K562 (cell line): ENCODE results near the gene PIGL. TPM values are rescaled to one million over a fixed set of nuclear protein-coding genes. Genes with fewer than 3 reads are reported as not detected.

Experiments used
- ARID1B ChIP-seq: fragments of 450-650 bp; IDR thresholded peaks from 2 replicates; pipeline ENCODE4 v1.6.1; 2016; ENCODE audit warnings: antibody characterized with exemption, mild to moderate bottlenecking, inconsistent platforms
- ARID3B ChIP-seq: fragments of 250-450 bp; sonication (Bioruptor Pico); IDR thresholded peaks from 2 replicates; pipeline ENCODE4 v1.4.0; 2020; ENCODE audit warnings: borderline replicate concordance
- CBX3 ChIP-seq, 2 experiments: IDR thresholded peaks; 1 replicate in 1 of 2; 2 replicates in 1 of 2; pipeline ENCODE4 v1.6.1; 2012; ENCODE audit warnings: inconsistent platforms in 2 of 2, low read length in 2 of 2, borderline replicate concordance in 1 of 2, control low read depth in 1 of 2
- E2F3 ChIP-seq: fragments of 250-450 bp; sonication (Bioruptor Pico); IDR thresholded peaks from 2 replicates; pipeline ENCODE4 v1.4.0; 2020; ENCODE audit warnings: mild to moderate bottlenecking
- EHMT2 ChIP-seq: fragments of 450-650 bp; IDR thresholded peaks from 2 replicates; pipeline ENCODE4 v1.6.1; 2018; ENCODE audit warnings: antibody characterized with exemption
- FOXA3 ChIP-seq, 2 experiments: fragments of 450-650 bp in 1 of 2; sonication (generic) in 1 of 2; formaldehyde crosslinking; IDR thresholded peaks in 1 of 2; conservative IDR thresholded peaks in 1 of 2; 2 replicates each; pipeline versions ENCODE4 v1.4.0 to v1.8.0; 2020 to 2022; ENCODE audit warnings: mild to moderate bottlenecking in 2 of 2, missing genetic modification reagents in 1 of 2
- IRF2 ChIP-seq: sonication (generic); formaldehyde crosslinking; IDR thresholded peaks from 2 replicates; pipeline ENCODE4 v1.8.1; 2022; ENCODE audit warnings: mild to moderate bottlenecking, missing genetic modification reagents
- MCM7 ChIP-seq, 2 experiments: fragments of 450-650 bp; IDR thresholded peaks; 2 replicates each; pipeline ENCODE4 v1.6.1; 2016 to 2018
- MED1 ChIP-seq: sonication (generic); formaldehyde crosslinking; IDR thresholded peaks from 2 replicates; pipeline ENCODE4 v1.8.1; 2023; ENCODE audit warnings: missing genetic modification reagents, borderline replicate concordance
- NFE2L1 ChIP-seq: fragments of 450-650 bp; IDR thresholded peaks from 2 replicates; pipeline ENCODE4 v1.6.1; 2016; ENCODE audit warnings: missing genetic modification characterization, low read depth, mild to moderate bottlenecking, missing compliant biosample characterization, moderate library complexity, borderline replicate concordance
- NFRKB ChIP-seq: fragments of 450-650 bp; IDR thresholded peaks from 2 replicates; pipeline ENCODE4 v1.6.1; 2016; ENCODE audit warnings: low read depth
- NR1H2 ChIP-seq: sonication (generic); formaldehyde crosslinking; IDR thresholded peaks from 2 replicates; pipeline ENCODE4 v1.4.0; 2020; ENCODE audit warnings: mild to moderate bottlenecking, missing genetic modification reagents
- PHF21A ChIP-seq: fragments of 450-650 bp; IDR thresholded peaks from 2 replicates; pipeline ENCODE4 v1.6.1; 2017; ENCODE audit warnings: low read depth, borderline replicate concordance
- POLR2AphosphoS2 ChIP-seq: IDR thresholded peaks from 2 replicates; pipeline ENCODE4 v1.6.1; 2012; ENCODE audit warnings: low read length, improper control_type of control experiment
- RUNX1 ChIP-seq: sonication (generic); IDR thresholded peaks from 2 replicates; pipeline ENCODE4 v1.6.1; 2016; ENCODE audit warnings: antibody characterized with exemption, low read depth
- SMARCE1 ChIP-seq: fragments of 450-650 bp; IDR thresholded peaks from 2 replicates; pipeline ENCODE4 v1.7.1; 2016; ENCODE audit warnings: mild to moderate bottlenecking
- SNRNP70 ChIP-seq: fragments of 200-400 bp; formaldehyde crosslinking; optimal IDR thresholded peaks from 2 replicates; pipeline ENCODE3; 2017; ENCODE audit warnings: low read depth, low read length
- XRCC4 ChIP-seq: IDR thresholded peaks from one replicate; pipeline ENCODE4 v1.6.1; 2011; ENCODE audit not compliant: insufficient read depth, insufficient read length; ENCODE audit errors: extremely low read depth
- ZEB2 ChIP-seq: fragments of 450-650 bp; IDR thresholded peaks from 2 replicates; pipeline ENCODE4 v1.6.1; 2016
- ZFP1 ChIP-seq: fragments of 450-650 bp; formaldehyde crosslinking; IDR thresholded peaks from 2 replicates; pipeline ENCODE4 v1.4.0; 2020; ENCODE audit warnings: mild to moderate bottlenecking, mixed read lengths
- ZNF184 ChIP-seq: sonication (generic); formaldehyde crosslinking; IDR thresholded peaks from 2 replicates; pipeline ENCODE4 v1.5.0; 2020; ENCODE audit warnings: missing genetic modification reagents
- ZNF76 ChIP-seq: fragments of 250-450 bp; sonication (Bioruptor Pico); IDR thresholded peaks from 2 replicates; pipeline ENCODE4 v1.4.0; 2020; ENCODE audit warnings: mild to moderate bottlenecking, moderate library complexity, borderline replicate concordance
- polyA plus RNA-seq, 8 experiments: library from polyadenylated mRNA; depleted of rRNA in 4 of 8; stranded (reverse) in 5 of 8; unstranded in 3 of 8; fragments of >200 nt; fragmentation: Nextera tagmentation in 2 of 8; fragmentation: Illumina TruSeq in 1 of 8; extraction: Ambion mirVana in 2 of 8; extraction: Trizol in 1 of 8; gene quantifications; 2 replicates each; pipeline versions ENCODE4 v1.2.1 to v1.2.3, GENCODE V29; 2011 to 2014; ENCODE audit warnings: inconsistent platforms in 1 of 8, missing spikeins in 1 of 8
- total RNA-seq, 7 experiments: library from RNA; depleted of rRNA in 6 of 7; stranded (reverse); fragments of >200 nt in 6 of 7; fragmentation: Illumina TruSeq in 2 of 7; extraction: Trizol in 2 of 7; gene quantifications; 2 replicates each; pipeline versions ENCODE4 v1.2.1 to v1.2.3, GENCODE V29; 2011 to 2021; ENCODE audit warnings: low replicate concordance in 1 of 7
- TF ChIP-seq, protein P1 (sequence below): fragments of 250-450 bp; sonication (Bioruptor Pico); IDR thresholded peaks from 2 replicates; pipeline ENCODE4 v1.8.0; 2022; ENCODE audit warnings: moderate library complexity, mild to moderate bottlenecking, inconsistent platforms
- TF ChIP-seq, protein P2 (sequence below): fragments of 250-450 bp; sonication (Bioruptor Pico); IDR thresholded peaks from 2 replicates; pipeline ENCODE4 v1.5.0; 2022; ENCODE audit warnings: mild to moderate bottlenecking
- TF ChIP-seq, protein P3 (sequence below): fragments of 450-650 bp; formaldehyde crosslinking; IDR thresholded peaks from 2 replicates; pipeline ENCODE4 v1.4.0; 2022; ENCODE audit warnings: missing genetic modification characterization

The PIGL gene
- total and polyA plus RNA-seq, 9 of the 15 experiments (the other 6 are each of a cell fraction or from before 2014, with no cell fraction given) = 19.9 to 55.3 (median 29.6) TPM

DNA sequence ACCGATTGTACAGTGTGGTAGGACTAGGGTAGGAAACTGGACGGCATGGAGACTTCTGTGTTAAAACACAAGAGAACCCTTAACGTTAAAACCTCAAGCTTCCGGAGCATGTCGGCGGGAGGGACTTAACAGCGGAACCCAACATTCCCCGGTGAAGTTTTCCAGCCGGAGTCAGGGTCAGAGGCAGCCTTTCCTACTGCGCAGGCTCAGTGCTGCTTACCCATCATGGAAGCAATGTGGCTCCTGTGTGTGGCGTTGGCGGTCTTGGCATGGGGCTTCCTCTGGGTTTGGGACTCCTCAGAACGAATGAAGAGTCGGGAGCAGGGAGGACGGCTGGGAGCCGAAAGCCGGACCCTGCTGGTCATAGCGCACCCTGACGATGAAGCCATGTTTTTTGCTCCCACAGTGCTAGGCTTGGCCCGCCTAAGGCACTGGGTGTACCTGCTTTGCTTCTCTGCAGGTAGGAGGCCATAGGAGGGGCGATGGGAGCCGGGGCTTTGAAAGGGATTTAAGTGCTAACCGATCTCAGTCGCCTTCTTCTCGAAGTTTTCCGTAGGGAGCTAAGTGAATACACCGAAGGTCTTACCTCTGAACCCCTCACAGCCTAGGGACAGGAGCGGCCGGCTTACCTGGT is at the start of gene PIGL (continued):
- no peak for TF ChIP-seq NFE2L1 (tag)
- TF ChIP-seq XRCC4 = no peak
- TF ChIP-seq POLR2AphosphoS2 = 0 out of 2 replicates have a peak, but pooled peaks have one; percentile 56
- TF ChIP-seq NR1H2 (CRISPR knock-in tag) = no peak
- TF ChIP-seq, protein P1, sequence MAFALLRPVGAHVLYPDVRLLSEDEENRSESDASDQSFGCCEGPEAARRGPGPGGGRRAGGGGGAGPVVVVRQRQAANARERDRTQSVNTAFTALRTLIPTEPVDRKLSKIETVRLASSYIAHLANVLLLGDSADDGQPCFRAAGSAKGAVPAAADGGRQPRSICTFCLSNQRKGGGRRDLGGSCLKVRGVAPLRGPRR (CRISPR knock-in tag) = no peak
- TF ChIP-seq SMARCE1 = no peak
- no peak for TF ChIP-seq EHMT2
- TF ChIP-seq, protein P2, sequence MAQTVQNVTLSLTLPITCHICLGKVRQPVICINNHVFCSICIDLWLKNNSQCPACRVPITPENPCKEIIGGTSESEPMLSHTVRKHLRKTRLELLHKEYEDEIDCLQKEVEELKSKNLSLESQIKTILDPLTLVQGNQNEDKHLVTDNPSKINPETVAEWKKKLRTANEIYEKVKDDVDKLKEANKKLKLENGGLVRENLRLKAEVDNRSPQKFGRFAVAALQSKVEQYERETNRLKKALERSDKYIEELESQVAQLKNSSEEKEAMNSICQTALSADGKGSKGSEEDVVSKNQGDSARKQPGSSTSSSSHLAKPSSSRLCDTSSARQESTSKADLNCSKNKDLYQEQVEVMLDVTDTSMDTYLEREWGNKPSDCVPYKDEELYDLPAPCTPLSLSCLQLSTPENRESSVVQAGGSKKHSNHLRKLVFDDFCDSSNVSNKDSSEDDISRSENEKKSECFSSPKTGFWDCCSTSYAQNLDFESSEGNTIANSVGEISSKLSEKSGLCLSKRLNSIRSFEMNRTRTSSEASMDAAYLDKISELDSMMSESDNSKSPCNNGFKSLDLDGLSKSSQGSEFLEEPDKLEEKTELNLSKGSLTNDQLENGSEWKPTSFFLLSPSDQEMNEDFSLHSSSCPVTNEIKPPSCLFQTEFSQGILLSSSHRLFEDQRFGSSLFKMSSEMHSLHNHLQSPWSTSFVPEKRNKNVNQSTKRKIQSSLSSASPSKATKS (CRISPR knock-in tag) = no peak
- TF ChIP-seq, protein P3, sequence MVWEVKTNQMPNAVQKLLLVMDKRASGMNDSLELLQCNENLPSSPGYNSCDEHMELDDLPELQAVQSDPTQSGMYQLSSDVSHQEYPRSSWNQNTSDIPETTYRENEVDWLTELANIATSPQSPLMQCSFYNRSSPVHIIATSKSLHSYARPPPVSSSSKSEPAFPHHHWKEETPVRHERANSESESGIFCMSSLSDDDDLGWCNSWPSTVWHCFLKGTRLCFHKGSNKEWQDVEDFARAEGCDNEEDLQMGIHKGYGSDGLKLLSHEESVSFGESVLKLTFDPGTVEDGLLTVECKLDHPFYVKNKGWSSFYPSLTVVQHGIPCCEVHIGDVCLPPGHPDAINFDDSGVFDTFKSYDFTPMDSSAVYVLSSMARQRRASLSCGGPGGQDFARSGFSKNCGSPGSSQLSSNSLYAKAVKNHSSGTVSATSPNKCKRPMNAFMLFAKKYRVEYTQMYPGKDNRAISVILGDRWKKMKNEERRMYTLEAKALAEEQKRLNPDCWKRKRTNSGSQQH = no peak
- no peak for TF ChIP-seq ZNF76 (CRISPR knock-in tag)
- TF ChIP-seq PHF21A = no peak
- TF ChIP-seq ZEB2 = peak; percentile 93
- TF ChIP-seq ARID3B = no peak
- no peak for TF ChIP-seq MED1 (CRISPR knock-in tag)
- TF ChIP-seq CBX3 (IDR thresholded peaks at IDR 0.05; ENCODE audit: borderline replicate concordance in 1 of 2, low read length in 2 of 2) = peak in 1 of 2 experiments; percentile 52; a peak in 1 of 3 replicates
- no peak for TF ChIP-seq ZNF184 (CRISPR knock-in tag)
- no peak for TF ChIP-seq MCM7 (IDR thresholded peaks at IDR 0.05)
- TF ChIP-seq IRF2 (CRISPR knock-in tag) = no peak
- TF ChIP-seq RUNX1 = no peak
- TF ChIP-seq SNRNP70 = no peak
- TF ChIP-seq NFRKB = peak; percentile 93
- no peak for TF ChIP-seq ZFP1 (CRISPR knock-in tag)
- TF ChIP-seq ARID1B = no peak; the same call in 1 of the 2 replicates
- peak in 1 of 2 experiments; percentile 59; a peak in 1 of 4 replicates for TF ChIP-seq FOXA3 (CRISPR knock-in tag; conservative IDR thresholded peaks at IDR 0.05 in 1 of 2, IDR thresholded peaks at IDR 0.05 in 1 of 2)
- TF ChIP-seq E2F3 (CRISPR knock-in tag) = 0 out of 2 replicates have a peak, but pooled peaks have one; percentile 34
